NCI-H2107 treated with DMSO at 0.1 percent for 48 hours (cell line): ENCODE data around the gene NFYA.

Experiments used
- DNase-seq: peaks from one replicate; lab custom pipeline; 2025; ENCODE audit not compliant: unreplicated experiment; lab: John Stamatoyannopoulos, UW

Gene NFYA

GRCh38 chr6:41046084-41046483, 26.7 kb upstream of the NFYA start:
- DNase-seq = no peak

GRCh38 chr6:41047306-41047705, 25.5 kb upstream of the NFYA start:
- DNase-seq = no peak

- DNase-seq = no peak
Observed at GRCh38 chr6:41047745-41048732, 24.7 kb upstream of the NFYA start.

GRCh38 chr6:41049521-41049920, 23.3 kb upstream of the NFYA start:
- no peak for DNase-seq

GRCh38 chr6:41049955-41050354, 22.8 kb upstream of the NFYA start:
- DNase-seq = no peak

- no peak for DNase-seq
Observed at GRCh38 chr6:41050536-41050935, 22.2 kb upstream of the NFYA start.

GRCh38 chr6:41051873-41052272, 20.9 kb upstream of the NFYA start:
- DNase-seq = no peak

GRCh38 chr6:41053041-41053440, 19.7 kb upstream of the NFYA start, which contains the start of gene APOBEC2:
TSS of gene APOBEC2 (plus strand) at chr6:41053202. CDS start at chr6:41053348, 146 bp downstream.
- no peak for DNase-seq

GRCh38 chr6:41054511-41054910, 18.3 kb upstream of the NFYA start:
- DNase-seq = no peak

GRCh38 chr6:41055149-41055548, 17.6 kb upstream of the NFYA start:
- no peak for DNase-seq

GRCh38 chr6:41056768-41057490, 15.8 kb upstream of the NFYA start:
- DNase-seq = no peak

- no peak for DNase-seq
Observed at GRCh38 chr6:41058783-41059181, 14.0 kb upstream of the NFYA start.

GRCh38 chr6:41059556-41059955, 13.2 kb upstream of the NFYA start:
- DNase-seq = no peak

GRCh38 chr6:41061196-41061726, 11.5 kb upstream of the NFYA start:
- DNase-seq = no peak

GRCh38 chr6:41062056-41062455, 10.7 kb upstream of the NFYA start:
- no peak for DNase-seq

- DNase-seq = no peak
Observed at GRCh38 chr6:41063884-41064285, 8.9 kb upstream of the NFYA start.

GRCh38 chr6:41064841-41065240, 7.9 kb upstream of the NFYA start:
- DNase-seq = no peak

GRCh38 chr6:41065550-41066026, 7.2 kb upstream of the NFYA start:
- no peak for DNase-seq

- DNase-seq = peak; percentile 35
Observed at GRCh38 chr6:41066867-41067304, 5.9 kb upstream of the NFYA start.

- no peak for DNase-seq
Observed at GRCh38 chr6:41071501-41071922, 1.3 kb upstream of the NFYA start.
